ENCODE results near the gene UGT2B11. TPM values are rescaled to one million over a fixed set of nuclear protein-coding genes. Genes with fewer than 3 reads are reported as not detected.
"Not testable (repeated sequence)": the region's sequence is repeated elsewhere in the genome, so short reads cannot be mapped to it uniquely, and the experiment has no call there.

Gene UGT2B11
- polyA plus RNA-seq (ENCODE audit: insufficient read length in 3 of 3) = 1 to 10 TPM in 2 of 3 donors, under 1 TPM in 1; 0.30 to 5.1 (median 4.6) TPM
- long read RNA-seq, donor 1 = 0 reads
- long read RNA-seq, donor 2 = 0 reads
- long read RNA-seq, donor 3 = 0 reads
- long read RNA-seq, donor 4 = 0 reads
- long read RNA-seq, donor 5 = 0 reads
- long read RNA-seq, donor 6 = 0 reads
- long read RNA-seq, donor 7 = 0 reads
- long read RNA-seq, donor 8 = 0 reads
- long read RNA-seq, donor 9 = 0 reads
- long read RNA-seq, donor 10 = 0 reads
- long read RNA-seq, donor 11 = 0 reads
- long read RNA-seq, donor 12 = 0 reads
- long read RNA-seq, donor 13 = 0 reads
- long read RNA-seq, donor 14 = 0 reads
- long read RNA-seq, donor 15 = 0 reads
- long read RNA-seq, donor 16 = 0 reads

- no peak for DNase-seq
Observed at GRCh38 chr4:69214716-69215115, at the start of gene UGT2B11. Gene UGT2B11 (minus strand): TSS chr4:69214748. CDS start chr4:69214722, 26 bp downstream.

GRCh38 chr4:69253147-69253772, 38.7 kb upstream of the UGT2B11 start:
- not testable (repeated sequence) for DNase-seq

- DNase-seq = not testable (repeated sequence)
Observed at GRCh38 chr4:69250884-69251283, 36.3 kb upstream of the UGT2B11 start.

- not testable (repeated sequence) for DNase-seq
Observed at GRCh38 chr4:69242562-69243240, 28.2 kb upstream of the UGT2B11 start.

GRCh38 chr4:69241746-69242145, 27.2 kb upstream of the UGT2B11 start:
- DNase-seq = not testable (repeated sequence)

GRCh38 chr4:69240787-69241186, 26.2 kb upstream of the UGT2B11 start:
- not testable (repeated sequence) for DNase-seq

GRCh38 chr4:69239557-69240168, 25.1 kb upstream of the UGT2B11 start:
- DNase-seq = no peak

GRCh38 chr4:69239092-69239491, 24.5 kb upstream of the UGT2B11 start:
- no peak for DNase-seq

GRCh38 chr4:69224891-69225290, 10.3 kb upstream of the UGT2B11 start:
- no peak for DNase-seq

GRCh38 chr4:69223277-69223676, 8.7 kb upstream of the UGT2B11 start:
- DNase-seq = not testable (repeated sequence)

GRCh38 chr4:69218491-69218890, 3.9 kb upstream of the UGT2B11 start:
- not testable (repeated sequence) for DNase-seq

GRCh38 chr4:69210911-69211310, 3.6 kb downstream of the UGT2B11 start:
- no peak for DNase-seq

GRCh38 chr4:69198506-69198905, 16.0 kb downstream of the UGT2B11 start:
- not testable (repeated sequence) for DNase-seq

- DNase-seq = no peak
Observed at GRCh38 chr4:69196209-69196965, 18.2 kb downstream of the UGT2B11 start.

GRCh38 chr4:69194166-69194565, 20.4 kb downstream of the UGT2B11 start:
- no peak for DNase-seq

- not testable (repeated sequence) for DNase-seq
Observed at GRCh38 chr4:69191905-69192304, 22.6 kb downstream of the UGT2B11 start.

GRCh38 chr4:69190621-69191020, 23.9 kb downstream of the UGT2B11 start:
- not testable (repeated sequence) for DNase-seq

GRCh38 chr4:69181519-69182169, 32.9 kb downstream of the UGT2B11 start:
- DNase-seq = not testable (repeated sequence)

GRCh38 chr4:69179817-69180216, 34.7 kb downstream of the UGT2B11 start:
- not testable (repeated sequence) for DNase-seq

GRCh38 chr4:69178751-69179205, 35.8 kb downstream of the UGT2B11 start:
- DNase-seq = not testable (repeated sequence)
